ENCODE measurements around the gene OR4D2. TPM values are rescaled to one million over a fixed set of nuclear protein-coding genes. Genes with fewer than 3 reads are reported as not detected.

OR4D2 gene
- total and polyA plus RNA-seq, 2 of the 13 experiments (the other 11 are each of a cell fraction or from before 2014, with no cell fraction given), result not detected

GRCh38 chr17:58202859-58203258, 36.1 kb downstream of the OR4D2 start (continued):
- TF ChIP-seq ZNF564 (CRISPR knock-in tag; IDR thresholded peaks at IDR 0.05) (no peak), ERF (CRISPR knock-in tag; IDR thresholded peaks at IDR 0.05) (no peak), BCLAF1 (IDR thresholded peaks at IDR 0.05) (no peak), ZNF275 (CRISPR knock-in tag; IDR thresholded peaks at IDR 0.05; ENCODE audit: borderline replicate concordance) (no peak), GTF3A (CRISPR knock-in tag; conservative IDR thresholded peaks at IDR 0.05) (no peak), HES4 (CRISPR knock-in tag; IDR thresholded peaks at IDR 0.05; ENCODE audit: borderline replicate concordance) (no peak), NFE2L2 (IDR thresholded peaks at IDR 0.05; ENCODE audit: low read length) (no peak), SMC3 (IDR thresholded peaks at IDR 0.05; ENCODE audit: low read length) (no peak), ZNF724P (CRISPR knock-in tag; IDR thresholded peaks at IDR 0.05; ENCODE audit: borderline replicate concordance) (no peak), ZNF691 (CRISPR knock-in tag; IDR thresholded peaks at IDR 0.05; ENCODE audit: borderline replicate concordance, low read depth) (no peak), CENPT (CRISPR knock-in tag; IDR thresholded peaks at IDR 0.05; ENCODE audit: low read depth) (no peak)
- TF ChIP-seq, protein P1, sequence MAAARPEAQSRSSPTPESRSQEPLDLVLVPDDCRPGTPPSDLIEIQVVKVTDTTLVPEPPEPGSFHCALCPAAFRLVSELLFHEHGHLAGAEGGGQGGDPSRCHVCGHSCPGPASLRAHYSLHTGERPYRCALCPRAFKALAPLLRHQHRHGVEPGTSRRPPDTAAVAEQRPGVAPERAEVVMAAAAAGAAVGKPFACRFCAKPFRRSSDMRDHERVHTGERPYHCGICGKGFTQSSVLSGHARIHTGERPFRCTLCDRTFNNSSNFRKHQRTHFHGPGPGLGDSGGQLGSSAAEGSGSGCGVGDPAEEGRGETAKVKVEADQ (CRISPR knock-in tag; IDR thresholded peaks at IDR 0.05; ENCODE audit: borderline replicate concordance), result no peak

Measured in HepG2 (cell line).